ENCODE results near the gene SLIT3. TPM values are rescaled to one million over a fixed set of nuclear protein-coding genes. Genes with fewer than 3 reads are reported as not detected.

Gene SLIT3
- total and polyA plus RNA-seq, 2 experiments from 2014 or later: 0.59 to 0.71 TPM

GRCh38 chr5:169152453-169152852 lies 148.5 kb downstream of the SLIT3 start:
- Mint-ChIP-seq H3K9me3 (peaks cover 3% of the 10 kb centered on the region; the same call in 1 of the 3 replicates), H3K4me1 (peaks cover 40% of the 10 kb centered on the region), H3K4me3 (no peak overlapping the region), H3K27ac (no peak overlapping the region), H3K27me3 (ENCODE audit: insufficient read depth, low read depth, poor library complexity) (peaks cover 1% of the 10 kb centered on the region), H3K36me3 (ENCODE audit: low read depth) (peaks cover 4% of the 10 kb centered on the region; the same call in 1 of the 3 replicates)
- Histone ChIP-seq H4K20me1 (replicated peaks; ENCODE audit: insufficient read depth) (no peaks in the 10 kb centered on the region), H2AFZ (no peak overlapping the region), H3K27me3 (ENCODE audit: insufficient read depth) (no peaks in the 10 kb centered on the region), H3K4me3 (no peak overlapping the region), H3K79me2 (replicated peaks; ENCODE audit: insufficient read depth) (no peaks in the 10 kb centered on the region), H3K27ac (ENCODE audit: low read depth) (no peak overlapping the region), H3K4me2 (no peak overlapping the region), H3F3A (replicated peaks; ENCODE audit: low read depth) (no peaks in the 10 kb centered on the region), H3K36me3 (ENCODE audit: insufficient read depth) (no peaks in the 10 kb centered on the region), H3K9me2 (ENCODE audit: insufficient read depth) (no peaks in the 10 kb centered on the region), H3K4me1 (ENCODE audit: insufficient read depth) (peaks cover 16% of the 10 kb centered on the region)
- DNase-seq (ENCODE audit: low spot score) (no peak), ATAC-seq (no peak)
- TF ChIP-seq CREB1 (CRISPR knock-in tag; IDR thresholded peaks at IDR 0.05; ENCODE audit: low read depth): no peak
- no peak for TF ChIP-seq POLR2AphosphoS5 (IDR thresholded peaks at IDR 0.05; ENCODE audit: low read depth)
- TF ChIP-seq EZH2 (IDR thresholded peaks at IDR 0.05; ENCODE audit: low read depth, unreplicated experiment): no peak
- no peak for TF ChIP-seq CTCF (conservative IDR thresholded peaks at IDR 0.05; ENCODE audit: low read depth in 2 of 2)
- TF ChIP-seq ETS1 (IDR thresholded peaks at IDR 0.05): no peak
- no peak for TF ChIP-seq NANOG (IDR thresholded peaks at IDR 0.05; ENCODE audit: borderline replicate concordance)
- no peak for TF ChIP-seq JUNB (IDR thresholded peaks at IDR 0.05; ENCODE audit: unreplicated experiment)
- TF ChIP-seq EZH2phosphoT487 (IDR thresholded peaks at IDR 0.05; ENCODE audit: unreplicated experiment): no peak
- no peak for TF ChIP-seq ZNF331 (CRISPR knock-in tag; IDR thresholded peaks at IDR 0.05; ENCODE audit: low read depth)
- TF ChIP-seq STAT1 (IDR thresholded peaks at IDR 0.05; ENCODE audit: unreplicated experiment): no peak
- no peak for TF ChIP-seq REST (IDR thresholded peaks at IDR 0.05; ENCODE audit: unreplicated experiment)
- no peak for TF ChIP-seq ZNF114 (CRISPR knock-in tag; IDR thresholded peaks at IDR 0.05)

All from GM23338 (cell line).